Measurements from ENCODE around the gene CKAP4. TPM values are rescaled to one million over a fixed set of nuclear protein-coding genes. Genes with fewer than 3 reads are reported as not detected.
"Not testable (repeated sequence)": the region's sequence is repeated elsewhere in the genome, so short reads cannot be mapped to it uniquely, and the experiment has no call there.

The CKAP4 gene
- 72.4 TPM for total RNA-seq

GRCh38 chr12:106247674-106248311, at the start of gene CKAP4:
CKAP4 (minus strand) TSS chr12:106248020; CDS start chr12:106247851, 169 bp downstream.
- DNase-seq = peak; percentile 91

GRCh38 chr12:106297075-106297474, 49.3 kb upstream of the CKAP4 start:
- no peak for DNase-seq

GRCh38 chr12:106296179-106296877, 48.5 kb upstream of the CKAP4 start:
- DNase-seq = no peak

- DNase-seq = no peak
Measured at GRCh38 chr12:106292339-106292738, 44.5 kb upstream of the CKAP4 start.

GRCh38 chr12:106291342-106291741, 43.5 kb upstream of the CKAP4 start:
- DNase-seq = no peak

DNA sequence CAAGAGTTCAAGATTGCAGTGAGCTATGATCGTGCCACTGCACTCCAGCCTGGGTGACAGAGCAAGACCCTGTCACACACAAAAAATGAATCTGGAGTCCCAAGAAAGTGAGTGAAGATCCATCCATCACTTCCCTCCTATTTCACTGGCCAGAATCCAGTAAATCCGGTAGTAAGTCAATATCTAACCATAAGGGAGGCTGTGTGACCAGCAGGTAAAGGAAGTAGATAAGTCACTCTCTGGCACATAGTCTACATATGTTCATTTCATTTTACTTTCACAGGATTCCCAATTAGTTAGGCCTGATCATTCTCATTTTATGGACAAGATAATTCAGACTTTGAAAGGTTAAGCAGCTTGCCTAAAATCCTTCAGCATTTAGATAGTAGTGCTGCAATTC, 42.8 kb upstream of the CKAP4 start:
- DNase-seq = no peak

DNA sequence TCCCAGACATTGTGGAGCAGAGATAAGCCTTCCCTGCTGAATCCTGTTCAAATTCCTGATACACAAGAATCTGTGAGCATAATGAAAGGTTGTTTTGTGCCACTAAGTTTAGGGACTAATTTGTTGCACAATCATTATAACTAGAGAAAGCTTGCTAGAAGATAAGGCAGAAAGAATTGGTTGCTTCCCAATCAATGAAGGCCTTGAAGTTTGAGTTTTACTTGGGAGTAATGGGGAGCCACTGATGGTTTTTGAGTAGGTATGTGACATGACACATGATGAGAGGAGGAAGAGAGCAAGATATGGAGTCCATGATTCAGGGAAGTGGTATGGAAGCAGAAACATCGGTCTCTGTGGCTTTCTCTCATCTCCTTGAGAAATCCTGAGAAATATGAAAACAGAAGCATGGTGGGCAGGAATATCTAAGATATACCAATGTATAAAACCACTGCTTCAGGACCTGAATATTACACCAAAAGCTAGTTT, 41.4 kb upstream of the CKAP4 start:
- DNase-seq = no peak

GRCh38 chr12:106288494-106289195, 40.8 kb upstream of the CKAP4 start:
- no peak for DNase-seq

DNA sequence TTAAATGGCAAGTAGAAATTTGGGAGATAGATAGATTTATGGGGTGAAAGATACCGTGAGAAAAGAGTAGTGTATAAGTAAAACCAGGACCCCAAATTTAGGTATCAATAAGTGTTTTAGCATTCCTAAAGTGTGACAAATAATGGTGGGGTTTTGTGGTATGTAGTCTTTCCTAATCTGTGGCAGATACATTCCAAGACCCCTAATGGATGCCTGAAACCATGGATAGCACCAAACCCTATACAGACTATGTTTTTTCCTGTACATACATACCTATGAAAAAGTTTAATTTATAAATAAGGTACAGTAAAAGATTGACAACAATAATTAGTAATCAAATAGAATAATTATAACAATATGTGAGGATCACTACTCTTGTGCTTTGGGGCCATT, 40.3 kb upstream of the CKAP4 start:
- DNase-seq = no peak

DNA sequence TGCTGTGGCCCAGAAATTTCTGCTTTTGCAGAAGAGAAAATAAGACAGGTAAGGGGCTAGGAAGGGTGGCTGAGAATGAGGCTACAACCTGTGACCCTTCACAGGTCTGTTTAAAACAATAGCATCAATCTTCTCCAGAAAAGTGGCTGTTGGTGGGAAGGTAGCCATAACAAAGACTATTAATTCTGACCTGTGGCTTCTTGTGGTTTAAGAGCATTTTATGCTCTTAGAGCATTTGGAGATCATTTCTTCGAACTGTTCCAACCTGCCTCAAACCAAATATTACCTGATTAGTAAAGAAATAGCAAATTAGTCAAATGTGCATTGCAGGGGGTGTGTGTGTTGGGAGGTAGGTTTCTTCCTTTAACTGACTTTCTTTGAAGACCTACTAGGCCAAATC, 39.5 kb upstream of the CKAP4 start:
- DNase-seq = no peak

DNA sequence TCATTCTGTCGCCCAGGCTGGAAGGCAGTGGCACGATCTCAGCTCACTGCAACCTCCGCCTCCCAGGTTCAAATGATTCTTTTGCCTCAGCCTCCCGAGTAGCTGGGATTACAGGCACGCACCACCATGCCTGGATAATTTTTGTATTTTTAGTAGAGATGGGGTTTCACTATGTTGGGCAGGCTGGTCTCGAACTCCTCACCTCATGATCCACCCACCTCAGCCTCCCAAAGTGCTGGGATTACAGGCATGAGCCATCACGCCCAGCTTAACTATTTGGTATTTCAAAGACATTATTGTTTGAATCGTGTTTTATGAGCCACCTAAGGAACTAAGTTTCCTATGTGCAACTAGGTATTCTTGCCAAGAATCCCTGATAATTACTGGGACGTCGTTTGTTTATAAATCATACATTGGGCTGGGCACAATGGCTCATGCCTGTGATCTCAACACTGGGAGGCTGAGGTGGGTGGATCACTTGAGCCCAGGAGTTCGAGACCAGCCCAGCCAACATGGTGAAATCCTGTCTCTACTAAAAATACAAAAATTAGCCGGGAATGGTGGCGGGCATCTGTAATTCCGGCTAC, 38.8 kb upstream of the CKAP4 start:
- DNase-seq = not testable (repeated sequence)

DNA sequence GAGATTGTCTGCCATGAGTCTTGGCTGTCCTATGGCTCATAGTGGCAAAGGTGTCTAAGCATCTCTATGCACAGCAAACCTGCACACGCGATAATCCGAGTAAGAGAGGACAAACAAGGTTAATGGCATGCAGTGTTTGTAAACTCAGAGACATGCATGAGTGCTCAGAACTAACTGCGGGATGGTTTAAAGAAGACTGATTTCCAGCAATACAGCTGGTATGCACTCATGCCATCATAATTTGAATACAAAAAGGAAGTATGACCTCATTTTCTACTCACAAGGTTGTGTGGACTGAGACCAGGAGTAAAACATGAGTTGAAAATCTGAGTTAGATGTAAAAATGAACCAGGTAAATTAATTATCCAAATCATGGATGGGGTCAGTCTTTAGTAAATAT, 38.2 kb upstream of the CKAP4 start:
- DNase-seq = no peak

DNA sequence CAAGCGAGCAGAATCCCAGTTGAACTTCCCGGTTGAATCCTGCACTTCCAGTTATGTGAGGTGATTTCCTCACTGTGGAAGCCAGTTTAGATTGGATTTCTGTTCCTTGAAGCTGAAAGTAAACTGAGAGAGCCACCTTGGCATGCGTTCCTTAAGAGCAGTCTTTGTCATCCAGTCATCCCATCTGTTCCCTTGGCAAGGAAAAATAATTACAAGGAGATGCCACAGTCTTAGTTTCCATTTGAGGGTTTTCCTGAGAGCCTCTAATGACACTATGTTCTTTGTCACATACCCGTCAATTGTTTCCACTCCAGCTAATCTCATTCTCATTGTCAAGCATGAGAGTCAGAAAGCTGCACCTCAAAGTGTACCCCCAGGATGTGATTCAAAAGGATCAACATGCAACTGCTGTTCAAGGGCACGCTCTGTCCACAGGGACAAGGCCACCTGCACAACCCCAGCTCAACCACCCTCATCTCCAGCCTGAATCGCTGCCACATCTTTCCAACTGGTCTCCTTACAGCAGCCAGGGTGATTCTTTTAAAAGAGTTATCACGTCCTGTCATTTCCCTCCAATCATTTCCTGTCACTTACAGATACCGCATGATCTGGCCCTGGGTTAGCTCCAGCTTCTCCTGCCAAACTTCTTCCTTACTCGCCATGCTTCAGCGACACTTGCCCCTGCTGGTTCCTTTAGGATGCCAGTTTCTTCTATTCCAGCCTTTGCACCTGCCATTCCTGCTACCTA, 36.7 kb upstream of the CKAP4 start:
- DNase-seq = no peak

GRCh38 chr12:106282457-106283097, 34.8 kb upstream of the CKAP4 start:
- peak; percentile 41 for DNase-seq

DNA sequence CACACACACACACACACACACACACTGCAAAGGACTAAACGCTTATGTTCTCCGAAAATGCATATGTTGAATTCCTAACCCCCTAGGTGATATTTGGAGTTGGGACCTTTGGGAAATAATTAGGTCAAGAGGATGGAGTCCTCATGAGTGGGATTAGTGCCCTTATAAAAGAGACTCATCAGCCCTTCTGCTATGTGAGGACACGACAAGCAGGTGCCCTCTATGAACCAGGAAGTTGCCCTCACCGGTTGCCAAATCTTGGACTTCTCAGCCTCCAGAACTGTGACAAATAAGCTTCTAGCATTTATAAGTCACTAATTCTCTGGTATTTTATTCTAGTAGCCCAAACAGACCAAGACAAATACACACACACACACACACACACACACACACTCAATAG, 34.0 kb upstream of the CKAP4 start:
- no peak for DNase-seq

DNA sequence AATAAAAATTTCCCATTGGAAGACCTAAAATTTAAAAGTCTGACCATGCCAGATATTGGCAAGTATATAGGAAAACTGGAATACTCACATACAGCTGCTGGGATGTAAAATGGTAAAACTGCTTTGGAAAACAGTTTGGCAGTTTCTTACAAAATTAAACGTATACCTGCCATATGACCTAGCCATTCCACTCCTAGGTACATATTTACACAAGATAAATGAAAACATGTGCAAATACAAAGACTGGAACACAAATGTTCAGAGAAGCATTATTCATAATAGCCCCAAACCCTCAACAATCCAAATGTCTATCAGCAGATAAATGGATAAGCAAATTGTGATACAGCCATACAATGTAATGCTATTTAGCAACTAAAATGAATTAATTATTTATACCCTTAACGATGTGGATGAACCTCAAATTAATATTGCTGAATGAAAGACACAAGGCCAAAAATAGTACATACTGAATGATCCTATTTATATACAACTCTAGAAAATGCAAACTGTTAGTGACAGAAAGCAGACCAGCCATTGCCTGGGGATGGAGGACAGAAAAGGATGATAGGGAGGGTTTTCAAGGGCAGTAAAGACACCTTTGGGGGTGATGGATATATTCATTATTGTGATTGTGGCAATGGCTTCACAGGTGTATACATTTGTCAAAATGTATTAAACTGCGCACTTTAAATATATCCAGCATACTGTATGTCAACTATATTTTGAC, 33.4 kb upstream of the CKAP4 start:
- no peak for DNase-seq

- DNase-seq = no peak
Measured at GRCh38 chr12:106280106-106280505, 32.3 kb upstream of the CKAP4 start.

DNA sequence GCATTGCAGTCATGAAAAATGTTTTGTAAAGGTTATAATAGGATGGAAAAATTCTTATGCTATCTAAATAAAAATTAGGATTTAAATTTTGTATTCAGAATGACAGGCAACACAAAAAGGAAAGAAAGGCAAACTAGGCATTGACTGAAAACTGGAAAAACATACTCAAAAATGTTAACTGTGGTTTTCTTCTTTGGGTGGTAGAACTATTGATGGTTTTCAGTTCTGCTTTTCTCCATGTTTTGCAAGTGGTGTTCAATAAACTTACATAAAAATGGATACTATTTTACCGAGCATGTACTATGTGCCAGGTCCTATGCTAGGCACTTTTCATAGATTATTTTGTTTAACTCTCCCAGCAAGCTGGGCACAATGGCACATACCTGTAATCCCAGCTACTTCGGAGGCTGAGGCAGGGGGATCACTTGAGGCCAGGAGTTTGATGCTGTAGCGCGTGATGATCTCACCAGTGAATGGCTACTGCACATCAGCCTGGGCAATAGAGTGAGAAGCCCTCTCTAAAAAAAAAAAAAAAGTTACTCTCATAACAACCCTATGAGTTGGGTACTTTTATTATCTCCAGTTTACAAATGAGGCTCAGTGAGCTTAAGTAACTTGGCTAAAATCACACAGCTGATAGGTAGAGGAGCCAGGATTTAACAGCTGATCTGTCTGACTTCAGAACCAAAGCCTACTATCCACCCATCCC, 28.4 kb upstream of the CKAP4 start:
- DNase-seq = no peak

DNA sequence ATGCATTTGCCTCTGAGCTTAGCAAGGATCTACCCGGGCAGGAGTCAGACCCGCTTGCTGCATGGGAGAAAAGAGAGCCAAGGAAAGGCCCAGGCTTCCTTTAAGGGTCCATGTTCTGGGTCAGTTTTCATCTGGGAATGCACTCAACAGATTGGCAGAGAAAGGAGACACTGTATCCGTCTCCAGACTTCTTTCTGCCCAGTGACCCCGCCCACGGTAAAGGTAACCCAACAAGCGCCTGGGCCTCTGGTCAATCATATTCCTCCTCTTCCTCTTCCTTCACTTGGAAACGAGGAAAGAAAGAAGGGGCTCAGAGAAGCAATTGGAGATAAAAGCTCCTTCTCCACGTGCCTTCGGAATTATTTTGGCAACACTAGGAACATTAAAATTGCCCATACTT, 27.6 kb upstream of the CKAP4 start:
- DNase-seq = no peak

GRCh38 chr12:106274575-106275121, 26.8 kb upstream of the CKAP4 start:
- DNase-seq = no peak
